B cell (primary cell): ENCODE measurements around the gene PTPRN2. TPM values are rescaled to one million over a fixed set of nuclear protein-coding genes. Genes with fewer than 3 reads are reported as not detected.

Experiments used
- ATAC-seq: fragments of 200-7000 bp; cut with Tn5 transposase; one replicate; pipeline ENCODE4 v1.10.0; 2021; ENCODE audit warnings: low read depth, mild to moderate bottlenecking, moderate number of reproducible peaks, moderate library complexity
- CTCF ChIA-PET: fragments of 350-600 bp; sonication (Branson Sonifier 250); formaldehyde crosslinking; loops from one replicate; lab custom pipeline; 2021; ENCODE audit warnings: antibody characterized with exemption, inconsistent platforms; lab: Charles Lee
- POLR2A ChIA-PET: fragments of 350-600 bp; sonication (Branson Sonifier 250); formaldehyde crosslinking; loops from one replicate; lab custom pipeline; 2021; ENCODE audit warnings: antibody characterized with exemption; lab: Charles Lee
- DNase-seq: peaks from one replicate; pipeline ENCODE4 v3.0.0; 2013
- H2AFZ ChIP-seq: 2 replicates; pipeline ENCODE4 v1.6.1; 2012; ENCODE audit warnings: mild to moderate bottlenecking, low read depth, low read length; ENCODE audit not compliant: insufficient read depth, poor library complexity, severe bottlenecking
- H3K27ac ChIP-seq, 2 donors: 1 replicate in 1 of 2; 2 replicates in 1 of 2; pipeline ENCODE4 v1.5.1; 2012 to 2013; ENCODE audit warnings: low read length in 2 of 2, mild to moderate bottlenecking in 2 of 2, moderate library complexity in 1 of 2
- H3K27me3 ChIP-seq, 4 experiments: fragments of 200-600 bp in 1 of 4; sonication (generic) in 1 of 4; replicated peaks in 1 of 4; 1 replicate in 2 of 4; 2 replicates in 2 of 4; pipeline versions ENCODE4 v1.6.1 to v1.7.0; 2013 to 2016; ENCODE audit warnings: low read length in 3 of 4, mild to moderate bottlenecking in 2 of 4, mixed read lengths in 1 of 4, moderate library complexity in 1 of 4; ENCODE audit not compliant: insufficient read depth in 4 of 4, control insufficient read depth in 3 of 4; ENCODE audit errors: control extremely low read depth in 1 of 4
- H3K36me3 ChIP-seq, 2 experiments: replicated peaks in 1 of 2; 1 replicate in 1 of 2; 2 replicates in 1 of 2; pipeline versions ENCODE4 v1.6.1 to v1.7.1; 2013; ENCODE audit warnings: low read length in 1 of 2; ENCODE audit not compliant: insufficient read depth in 2 of 2, control insufficient read depth in 1 of 2; ENCODE audit errors: control extremely low read depth in 1 of 2, extremely low read depth in 1 of 2
- H3K4me1 ChIP-seq, 2 donors: fragments of 200-600 bp in 1 of 2; sonication (generic) in 1 of 2; 1 replicate in 1 of 2; 2 replicates in 1 of 2; pipeline versions ENCODE4 v1.5.1 to v1.6.1; 2013 to 2017; ENCODE audit warnings: low read length in 2 of 2; ENCODE audit not compliant: control insufficient read depth in 2 of 2, insufficient read depth in 2 of 2
- H3K4me2 ChIP-seq: replicated peaks from 2 replicates; pipeline ENCODE3; 2012; ENCODE audit warnings: mild to moderate bottlenecking, low read depth, low read length; ENCODE audit not compliant: poor library complexity, severe bottlenecking
- H3K4me3 ChIP-seq, 5 experiments: fragments of 200-600 bp in 1 of 5; sonication (generic) in 1 of 5; 1 replicate in 3 of 5; 2 replicates in 2 of 5; pipeline versions ENCODE4 v1.5.1 to v1.7.0; 2011 to 2016; ENCODE audit warnings: low read length in 4 of 5, mild to moderate bottlenecking in 4 of 5, low read depth in 2 of 5, control low read depth in 1 of 5, moderate library complexity in 1 of 5; ENCODE audit not compliant: insufficient read depth in 1 of 5; ENCODE audit errors: control extremely low read depth in 1 of 5, extremely low read depth in 1 of 5
- H3K79me2 ChIP-seq: fragments of 200-600 bp; sonication (generic); one replicate; pipeline ENCODE4 v1.6.0; 2016; ENCODE audit warnings: low read length; ENCODE audit not compliant: control insufficient read depth, insufficient read depth
- H3K9ac ChIP-seq: fragments of 200-600 bp; sonication (generic); 2 replicates; pipeline ENCODE4 v1.6.1; 2017; ENCODE audit warnings: mild to moderate bottlenecking, low read length, moderate library complexity
- H3K9me3 ChIP-seq, 3 donors: one replicate each; pipeline versions ENCODE4 v1.6.1 to v1.7.1; 2013; ENCODE audit warnings: low read length in 2 of 3; ENCODE audit not compliant: control insufficient read depth in 2 of 3, insufficient read depth in 1 of 3; ENCODE audit errors: control extremely low read depth in 1 of 3
- H4K20me1 ChIP-seq: 2 replicates; pipeline ENCODE4 v1.6.0; 2012; ENCODE audit warnings: mild to moderate bottlenecking, low read length; ENCODE audit not compliant: insufficient read depth, control insufficient read depth, poor library complexity, severe bottlenecking
- H3K27ac Mint-ChIP-seq: one replicate; pipeline ENCODE4 v1.8.0; 2021; ENCODE audit warnings: mixed read lengths
- H3K27me3 Mint-ChIP-seq: one replicate; pipeline ENCODE4 v1.8.0; 2021; ENCODE audit warnings: mixed read lengths
- H3K4me1 Mint-ChIP-seq: one replicate; pipeline ENCODE4 v1.8.0; 2021; ENCODE audit warnings: mixed read lengths
- H3K4me3 Mint-ChIP-seq: one replicate; pipeline ENCODE4 v1.8.0; 2021; ENCODE audit warnings: mixed read lengths
- H3K9me3 Mint-ChIP-seq: one replicate; pipeline ENCODE4 v1.8.0; 2022; ENCODE audit warnings: mixed read lengths; ENCODE audit not compliant: insufficient read depth
- EZH2 ChIP-seq: IDR thresholded peaks from 2 replicates; pipeline ENCODE4 v1.6.1; 2012; ENCODE audit warnings: borderline replicate concordance, low read depth, mild to moderate bottlenecking, moderate library complexity, low read length; ENCODE audit not compliant: insufficient read depth, poor library complexity, severe bottlenecking
- WGBS: methylation state at CpG from one replicate; pipeline ENCODE4 v1.1.5; 2013; ENCODE audit warnings: missing lambda C conversion rate; ENCODE audit not compliant: insufficient coverage; 5-methylcytosine and 5-hydroxymethylcytosine counted together
- intact Hi-C: fragments of 100-400 bp; cut with micrococcal nuclease; formaldehyde crosslinking; loops from one replicate; pipeline ENCODE4 v1.10.0; 2022
- polyA plus RNA-seq: library from polyadenylated mRNA; depleted of rRNA; stranded (reverse); fragments of >200 nt; gene quantifications from 2 replicates; pipeline ENCODE4 v1.2.3, GENCODE V29; 2012
- total RNA-seq, 2 donors: library from RNA; stranded (reverse); fragments of 120-200 nt in 1 of 2; gene quantifications; 1 replicate in 1 of 2; 2 replicates in 1 of 2; pipeline versions ENCODE4 v1.2.3 to v1.2.4, GENCODE V29; 2013 to 2022
- TF ChIP-seq, protein P1 (sequence below): fragments of 200-600 bp; IDR thresholded peaks from one replicate; pipeline ENCODE4 v1.8.0; 2022; ENCODE audit warnings: antibody characterized with exemption, mild to moderate bottlenecking

The PTPRN2 gene
- total and polyA plus RNA-seq, 2 donors (not counting 1 experiment from before 2014, with no cell fraction given) = 2.0 to 5.0 TPM

DNA sequence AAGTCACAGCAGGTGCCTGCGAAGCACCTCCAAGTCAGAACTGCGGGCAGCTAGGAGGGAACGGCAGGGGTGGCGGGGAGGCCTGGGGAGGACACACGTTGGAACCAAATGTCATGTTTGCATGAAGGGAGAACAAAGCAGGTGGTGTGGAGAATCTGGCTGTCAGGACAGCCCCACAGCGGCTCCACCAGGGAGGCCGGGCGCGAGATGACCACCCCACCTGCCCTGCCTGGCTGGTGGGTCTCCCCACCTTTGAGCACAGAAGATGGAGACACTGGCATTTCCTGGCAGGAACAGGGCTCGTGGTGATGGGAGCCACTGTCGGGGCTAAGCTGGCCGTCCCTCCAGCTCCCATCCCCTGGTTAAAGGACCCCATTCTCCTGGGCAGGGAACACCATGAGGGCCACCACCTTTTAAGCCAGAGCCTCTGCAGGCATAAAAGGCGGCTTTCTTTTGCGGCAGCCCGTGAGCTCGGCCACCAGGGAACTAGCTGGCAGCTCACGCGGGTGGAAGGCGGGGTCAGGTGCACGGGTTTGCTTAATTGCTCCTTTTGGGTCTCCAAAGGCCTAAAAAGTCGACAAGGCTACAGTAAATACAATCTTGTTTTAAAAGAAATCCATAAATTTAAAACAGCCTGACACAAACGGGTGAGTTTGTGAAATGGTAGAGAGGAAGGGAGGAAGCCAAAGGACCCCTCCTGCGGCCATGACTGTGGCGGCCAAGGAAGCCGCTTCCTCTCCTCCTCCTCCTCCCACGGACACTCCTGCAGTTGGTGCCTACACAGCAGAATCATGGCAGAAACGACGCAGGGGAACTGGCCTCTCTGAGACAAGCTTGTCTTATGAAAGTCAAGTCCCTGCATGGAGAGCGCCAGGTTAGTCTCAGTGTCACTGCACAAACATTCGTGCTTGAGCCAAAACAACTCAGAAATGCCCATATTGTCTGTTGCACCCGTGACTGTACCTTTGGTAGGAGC lies 1037.0 kb downstream of the PTPRN2 start:
- Histone ChIP-seq H3K36me3 (no peaks in the 10 kb centered on the region), H3K4me2 (no peak overlapping the region), H3K4me1 (no peaks in the 10 kb centered on the region), H3K9me3 (peaks cover 0 to 7% (median 0%) of the 10 kb centered on the region in 3 donors), H3K27ac (no peak overlapping the region), H3K27me3 (no peaks in the 10 kb centered on the region), H3K79me2 (no peaks in the 10 kb centered on the region), H2AFZ (no peak overlapping the region), H3K4me3 (no peak overlapping the region), H4K20me1 (no peaks in the 10 kb centered on the region), H3K9ac (no peak overlapping the region)
- Mint-ChIP-seq H3K4me3 (no peak overlapping the region), H3K4me1 (no peaks in the 10 kb centered on the region), H3K9me3 (no peaks in the 10 kb centered on the region), H3K27me3 (no peaks in the 10 kb centered on the region), H3K27ac (no peak overlapping the region)
- 95% methylated on average over 26 of the region's 31 CpGs for WGBS
- ChIA-PET CTCF (no interaction called here), POLR2A (no interaction called here)
- intact Hi-C loops = no loop called here
- ATAC-seq (no peak), DNase-seq (no peak)
- no peak for TF ChIP-seq EZH2
- TF ChIP-seq, protein P1, sequence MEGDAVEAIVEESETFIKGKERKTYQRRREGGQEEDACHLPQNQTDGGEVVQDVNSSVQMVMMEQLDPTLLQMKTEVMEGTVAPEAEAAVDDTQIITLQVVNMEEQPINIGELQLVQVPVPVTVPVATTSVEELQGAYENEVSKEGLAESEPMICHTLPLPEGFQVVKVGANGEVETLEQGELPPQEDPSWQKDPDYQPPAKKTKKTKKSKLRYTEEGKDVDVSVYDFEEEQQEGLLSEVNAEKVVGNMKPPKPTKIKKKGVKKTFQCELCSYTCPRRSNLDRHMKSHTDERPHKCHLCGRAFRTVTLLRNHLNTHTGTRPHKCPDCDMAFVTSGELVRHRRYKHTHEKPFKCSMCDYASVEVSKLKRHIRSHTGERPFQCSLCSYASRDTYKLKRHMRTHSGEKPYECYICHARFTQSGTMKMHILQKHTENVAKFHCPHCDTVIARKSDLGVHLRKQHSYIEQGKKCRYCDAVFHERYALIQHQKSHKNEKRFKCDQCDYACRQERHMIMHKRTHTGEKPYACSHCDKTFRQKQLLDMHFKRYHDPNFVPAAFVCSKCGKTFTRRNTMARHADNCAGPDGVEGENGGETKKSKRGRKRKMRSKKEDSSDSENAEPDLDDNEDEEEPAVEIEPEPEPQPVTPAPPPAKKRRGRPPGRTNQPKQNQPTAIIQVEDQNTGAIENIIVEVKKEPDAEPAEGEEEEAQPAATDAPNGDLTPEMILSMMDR = no peak
